22Rv1 (cell line): ENCODE data around the gene KIF18B.

Experiments used
- H3K27ac ChIP-seq: fragments of 450-650 bp; 2 replicates; pipeline ENCODE4 v1.5.1; 2017
- CTCF ChIP-seq: fragments of 450-650 bp; IDR thresholded peaks from 2 replicates; pipeline ENCODE4 v1.5.1; 2017; ENCODE audit warnings: mild to moderate bottlenecking
- ZFX ChIP-seq: fragments of 450-650 bp; IDR thresholded peaks from 2 replicates; pipeline ENCODE4 v1.6.1; 2017; ENCODE audit warnings: antibody characterized with exemption, borderline replicate concordance

Gene KIF18B

GRCh38 chr17:44977814-44978550 is 30.4 kb upstream of the KIF18B start:
- H3K27ac ChIP-seq, result no peak overlapping the region
- no peak for TF ChIP-seq ZFX
- TF ChIP-seq CTCF, result no peak

- TF ChIP-seq ZFX (no peak), CTCF (no peak)
- H3K27ac ChIP-seq, result no peak overlapping the region
Observed at GRCh38 chr17:44977065-44977464, 29.5 kb upstream of the KIF18B start.

- no peak overlapping the region for H3K27ac ChIP-seq
- TF ChIP-seq ZFX (no peak), CTCF (no peak)
Observed at GRCh38 chr17:44976206-44976605, 28.6 kb upstream of the KIF18B start.

- TF ChIP-seq CTCF (no peak), ZFX (no peak)
- H3K27ac ChIP-seq, result no peak overlapping the region
Observed at GRCh38 chr17:44972953-44973352, 25.4 kb upstream of the KIF18B start.

GRCh38 chr17:44971776-44972483 is 24.4 kb upstream of the KIF18B start:
- no peak for TF ChIP-seq ZFX
- no peak for TF ChIP-seq CTCF
- no peak overlapping the region for H3K27ac ChIP-seq

- TF ChIP-seq CTCF, result no peak
- TF ChIP-seq ZFX, result no peak
- H3K27ac ChIP-seq, result no peak overlapping the region
Observed at GRCh38 chr17:44970136-44970741, 22.7 kb upstream of the KIF18B start.

- TF ChIP-seq ZFX (no peak), CTCF (no peak)
- H3K27ac ChIP-seq, result no peak overlapping the region
Observed at GRCh38 chr17:44969144-44969780, 21.7 kb upstream of the KIF18B start.
